HG03280 (cell line): ENCODE data around the gene DTWD2.
"Not testable (repeated sequence)": the region's sequence is repeated elsewhere in the genome, so short reads cannot be mapped to it uniquely, and the experiment has no call there.

ENCODE experiments used
- ATAC-seq: cut with Tn5 transposase; IDR thresholded peaks from one replicate; pipeline ENCODE4 v1.9.1; 2021; ENCODE audit warnings: mild to moderate bottlenecking, moderate library complexity; ENCODE audit not compliant: unreplicated experiment

The DTWD2 gene

DNA sequence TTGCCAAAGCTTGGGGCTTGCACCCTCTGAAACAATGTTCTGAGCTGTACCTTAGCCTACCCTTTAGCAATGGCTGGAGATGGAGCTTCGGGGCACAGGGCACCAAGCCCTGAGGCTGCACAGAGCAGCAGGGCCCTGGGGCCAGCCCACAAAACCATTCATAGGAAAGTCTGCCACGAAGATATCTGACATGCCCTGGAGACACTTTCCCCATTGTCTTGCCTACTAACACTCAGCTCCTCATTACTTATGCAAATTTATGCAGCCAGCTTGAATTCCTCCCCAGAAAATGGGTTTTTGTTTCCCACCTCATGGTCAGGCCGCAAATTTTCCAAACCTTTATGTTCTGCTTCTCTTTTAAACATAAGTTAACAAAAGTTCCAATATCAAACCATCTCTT is 105.7 kb downstream of the DTWD2 start:
- ATAC-seq: no peak

- ATAC-seq: not testable (repeated sequence)
Measured at GRCh38 chr5:118876852-118877251, 111.5 kb downstream of the DTWD2 start.

DNA sequence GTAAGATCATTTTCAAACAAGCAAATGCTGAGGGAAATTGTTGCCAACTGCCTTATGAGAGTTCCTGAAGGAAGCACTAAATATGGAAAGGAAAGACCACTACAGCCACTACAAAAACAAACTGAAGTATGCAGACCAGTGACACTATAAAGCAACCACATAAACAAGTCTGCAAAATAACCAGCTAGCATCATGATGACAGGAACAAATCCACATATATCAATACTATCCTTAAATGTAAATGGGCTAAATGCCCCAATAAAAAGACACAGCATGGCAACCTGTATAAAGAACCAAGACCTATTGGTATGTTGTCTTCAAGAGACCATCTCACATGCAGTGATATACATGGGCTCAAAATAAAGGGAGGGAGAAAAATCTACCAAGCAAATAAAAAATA is 113.2 kb downstream of the DTWD2 start:
- ATAC-seq: no peak

GRCh38 chr5:118873417-118873816 is 114.9 kb downstream of the DTWD2 start:
- ATAC-seq: no peak

- ATAC-seq: no peak
Measured at GRCh38 chr5:118863345-118863744, 125.0 kb downstream of the DTWD2 start.

DNA sequence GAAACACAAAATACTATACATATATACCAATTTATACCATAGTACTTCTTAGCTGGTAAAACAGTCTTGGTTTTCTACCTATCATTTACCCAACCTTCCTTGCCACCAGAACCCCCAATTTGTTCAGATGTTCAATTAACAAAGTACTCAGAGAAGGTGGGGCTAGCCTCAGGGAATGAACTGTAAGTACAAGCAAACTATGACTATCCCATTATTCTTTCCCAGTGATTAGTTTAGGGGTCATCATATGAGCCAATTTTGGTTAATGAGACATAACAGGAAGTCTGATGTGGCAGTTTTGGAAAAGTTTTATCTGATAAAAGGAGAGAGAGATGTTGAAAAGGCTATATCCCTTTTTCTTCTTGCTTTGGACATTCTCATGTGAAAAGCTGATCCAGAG is 125.8 kb downstream of the DTWD2 start:
- no peak for ATAC-seq

DNA sequence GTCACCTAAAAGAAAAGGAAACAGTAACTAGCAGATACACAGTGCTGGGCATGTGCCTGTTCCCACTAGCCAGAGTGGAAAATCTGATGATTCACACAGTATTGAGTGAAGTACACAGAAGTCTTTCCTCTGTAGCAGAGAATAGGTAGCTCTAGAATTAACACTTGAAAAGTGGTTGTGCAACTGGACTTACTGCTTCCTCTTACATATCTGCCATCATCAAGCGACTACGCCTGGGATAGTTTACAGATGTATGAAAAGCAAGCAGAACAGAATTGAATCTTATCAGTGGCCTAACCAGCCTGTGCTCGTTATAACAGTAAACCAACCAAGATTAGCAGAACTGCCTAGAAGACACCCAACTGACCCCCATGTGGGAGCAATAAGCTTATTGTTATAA is 130.6 kb downstream of the DTWD2 start:
- no peak for ATAC-seq

DNA sequence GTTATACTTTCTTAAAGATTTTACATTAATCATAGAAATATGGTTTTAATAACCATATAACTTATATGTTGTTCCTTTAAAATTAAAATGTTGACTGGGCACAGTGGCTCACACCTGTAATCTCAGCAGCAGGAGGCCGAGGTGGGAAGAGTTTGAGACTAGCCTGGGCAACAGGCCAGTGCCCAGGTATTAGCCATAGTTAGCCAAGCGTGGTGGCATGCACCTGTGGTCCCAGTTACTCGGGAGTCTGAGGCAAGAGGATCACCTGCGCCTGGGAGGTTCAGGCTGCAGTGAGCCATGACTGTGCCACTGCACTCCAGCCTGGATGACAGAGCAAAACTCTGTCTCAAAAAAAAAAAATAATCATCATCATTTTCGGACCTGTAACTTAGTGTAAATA is 133.5 kb downstream of the DTWD2 start:
- ATAC-seq: no peak

GRCh38 chr5:118851785-118852184 is 136.6 kb downstream of the DTWD2 start:
- not testable (repeated sequence) for ATAC-seq

DNA sequence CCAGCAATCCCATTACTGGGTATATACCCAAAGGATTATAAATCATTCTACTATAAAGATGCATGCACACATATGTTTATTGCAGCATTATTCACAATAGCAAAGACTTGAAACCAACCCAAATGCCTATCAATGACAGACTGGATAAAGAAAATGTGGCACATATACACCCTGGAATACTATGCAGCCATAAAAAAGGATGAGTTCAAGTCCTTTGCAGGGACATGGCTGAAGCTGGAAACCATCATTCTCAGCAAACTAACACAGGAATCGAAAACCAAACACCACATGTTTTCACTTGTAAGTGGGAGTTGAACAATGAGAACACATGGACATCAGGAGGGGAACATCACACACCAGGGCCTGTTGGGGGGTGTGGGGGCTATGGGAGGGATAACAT is 138.8 kb downstream of the DTWD2 start:
- ATAC-seq: not testable (repeated sequence)

DNA sequence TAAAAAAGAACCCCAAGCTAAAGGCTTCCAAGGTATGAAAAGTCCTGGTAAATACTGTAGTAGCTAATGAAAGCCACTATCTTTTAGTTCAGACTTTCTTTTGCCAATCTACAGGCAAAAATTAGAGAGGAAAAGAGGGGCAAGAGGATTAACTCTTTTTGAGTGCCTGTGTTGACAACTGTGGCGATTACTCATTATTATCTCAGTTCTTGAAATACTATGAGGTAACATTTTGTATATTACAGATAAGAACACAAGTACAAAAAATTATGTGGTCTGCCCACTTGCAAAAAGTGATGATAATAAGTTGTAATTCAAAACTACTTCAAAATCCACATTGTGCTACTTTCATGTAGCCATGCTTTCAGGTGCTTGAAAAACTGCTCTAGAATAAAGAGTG is 144.0 kb downstream of the DTWD2 start:
- ATAC-seq: no peak

GRCh38 chr5:118834710-118835109 is 153.6 kb downstream of the DTWD2 start:
- no peak for ATAC-seq

- ATAC-seq: no peak
Measured at GRCh38 chr5:118832974-118833373, 155.4 kb downstream of the DTWD2 start.

DNA sequence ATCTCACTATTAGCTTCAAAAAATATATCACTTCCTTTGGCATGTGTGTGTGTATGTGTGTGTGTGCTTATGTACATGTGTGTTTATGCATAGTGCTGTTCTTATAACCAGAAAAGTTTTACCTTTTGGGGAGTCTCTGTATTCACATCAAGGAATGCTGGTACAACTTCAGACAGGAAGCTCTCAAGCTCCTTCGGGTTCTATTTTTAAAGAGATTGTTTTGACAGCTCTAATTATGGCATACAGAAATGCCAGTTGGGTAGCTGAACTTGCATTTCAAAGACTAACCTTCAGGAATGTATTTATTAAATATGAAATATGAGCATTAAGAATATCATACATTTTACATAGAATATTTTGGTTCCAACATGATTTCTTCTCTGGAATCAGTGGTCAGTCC is 163.1 kb downstream of the DTWD2 start:
- no peak for ATAC-seq

DNA sequence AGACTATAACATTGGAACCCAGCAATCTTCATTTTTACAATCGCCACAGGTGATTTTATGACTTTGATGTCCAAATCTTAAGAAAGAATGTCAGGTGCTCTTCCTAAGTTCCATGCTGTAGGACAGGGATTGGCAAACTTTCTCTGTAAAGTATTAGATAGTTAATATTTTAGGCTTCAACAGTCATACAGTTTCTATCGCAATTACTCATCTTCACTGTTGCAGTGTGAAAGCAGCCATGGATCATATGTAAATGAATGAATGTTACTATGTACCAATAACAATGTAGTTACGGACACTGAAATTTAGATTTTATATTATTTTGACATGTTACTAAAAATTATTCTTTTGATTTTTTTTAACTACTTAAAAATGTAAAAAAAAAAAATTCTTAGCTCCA is 169.7 kb downstream of the DTWD2 start:
- ATAC-seq: peak; percentile 80

- no peak for ATAC-seq
Measured at GRCh38 chr5:118808441-118808840, 179.9 kb downstream of the DTWD2 start.

DNA sequence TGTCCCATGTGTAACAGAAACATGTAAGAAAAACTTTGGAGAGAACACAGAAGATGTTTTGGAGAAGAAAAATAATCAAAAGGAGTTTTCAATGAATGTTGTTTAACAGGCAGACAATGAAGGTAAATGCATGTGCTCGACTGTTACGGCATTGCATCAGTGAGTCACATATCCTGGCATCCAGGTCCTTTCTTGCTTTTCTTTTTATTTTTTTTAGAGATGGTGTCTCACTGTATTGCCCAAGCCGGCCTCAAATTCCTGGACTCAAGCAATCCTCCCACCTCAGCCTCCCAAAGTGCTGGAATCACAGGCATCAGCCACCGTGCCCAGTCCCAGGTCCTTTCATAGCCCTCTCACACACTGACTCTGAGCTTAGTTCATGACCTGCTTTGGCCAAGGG is 181.8 kb downstream of the DTWD2 start:
- ATAC-seq: no peak

DNA sequence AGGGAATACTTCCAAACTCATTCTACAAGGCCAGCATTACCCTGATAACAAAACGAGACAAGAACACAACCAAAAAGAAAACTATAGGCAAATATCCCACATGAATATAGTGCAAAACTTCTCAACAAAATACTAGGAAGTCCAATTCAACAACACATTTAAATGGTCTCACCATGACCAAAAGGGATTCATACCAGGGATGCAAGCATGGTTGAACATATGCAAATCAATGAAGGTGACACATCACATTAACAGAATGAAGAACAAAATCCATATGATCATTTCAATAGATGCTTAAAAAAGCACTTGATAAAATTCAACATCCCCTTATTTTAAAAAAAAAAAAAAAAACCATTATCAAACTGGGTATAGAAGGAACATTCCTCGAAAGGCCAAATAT is 186.0 kb downstream of the DTWD2 start:
- no peak for ATAC-seq

GRCh38 chr5:118796081-118796480 is 192.3 kb downstream of the DTWD2 start:
- ATAC-seq: no peak

DNA sequence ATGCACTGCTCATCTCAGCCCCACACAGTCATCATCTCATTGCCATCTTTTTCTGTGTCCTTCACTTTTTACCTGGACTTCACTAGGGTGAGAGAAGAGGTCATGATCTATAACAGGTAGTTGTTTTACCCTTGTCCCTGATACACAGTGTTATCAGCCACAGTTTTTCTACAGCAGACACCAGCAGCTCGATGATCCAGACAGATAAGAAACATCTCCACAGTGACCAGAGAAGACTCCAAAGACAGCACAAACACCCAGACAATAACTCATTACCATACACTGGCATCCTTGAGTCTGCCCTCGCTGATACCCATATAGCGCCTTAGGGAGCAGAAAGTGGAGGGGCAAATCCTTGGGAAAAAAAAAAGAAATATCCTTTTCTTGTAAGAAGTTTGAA is 194.1 kb downstream of the DTWD2 start:
- no peak for ATAC-seq

- no peak for ATAC-seq
Measured at GRCh38 chr5:118793652-118794051, 194.7 kb downstream of the DTWD2 start.

GRCh38 chr5:118793091-118793490 is 195.3 kb downstream of the DTWD2 start:
- no peak for ATAC-seq

GRCh38 chr5:118791926-118792734 is 196.2 kb downstream of the DTWD2 start:
- peak; percentile 95 for ATAC-seq
